Fibroblast of lung (primary cell): ENCODE data around the gene MPPE1. TPM values are rescaled to one million over a fixed set of nuclear protein-coding genes. Genes with fewer than 3 reads are reported as not detected.

Experiments
- DNase-seq, 2 donors: peaks; one replicate each; pipeline versions ENCODE4 v3.0.0 to v3.0.0-alpha.2; 2010; ENCODE audit warnings: low read depth in 2 of 2
- H2AFZ ChIP-seq: 2 replicates; pipeline ENCODE4 v1.5.1; 2012; ENCODE audit warnings: low read length, control low read depth, inconsistent platforms
- H3K27ac ChIP-seq: 2 replicates; pipeline ENCODE4 v1.5.1; 2011; ENCODE audit warnings: low read length, control low read depth; ENCODE audit not compliant: insufficient read depth
- H3K27me3 ChIP-seq: 2 replicates; pipeline ENCODE4 v1.5.1; 2011; ENCODE audit warnings: mild to moderate bottlenecking, low read length; ENCODE audit not compliant: control insufficient read depth, insufficient read depth
- H3K36me3 ChIP-seq: 2 replicates; pipeline ENCODE4 v1.5.1; 2011; ENCODE audit warnings: low read length; ENCODE audit not compliant: control insufficient read depth, insufficient read depth
- H3K4me1 ChIP-seq: 2 replicates; pipeline ENCODE4 v1.5.1; 2011; ENCODE audit warnings: low read length; ENCODE audit not compliant: control insufficient read depth, insufficient read depth; ENCODE audit errors: extremely low read depth
- H3K4me2 ChIP-seq: 2 replicates; pipeline ENCODE4 v1.5.1; 2011; ENCODE audit warnings: low read length, control low read depth; ENCODE audit not compliant: insufficient read depth; ENCODE audit errors: extremely low read depth
- H3K4me3 ChIP-seq, 4 experiments: fragments of 200-600 bp in 1 of 4; sonication (generic) in 1 of 4; replicated peaks in 1 of 4; 2 replicates each; pipeline ENCODE4 v1.5.1; 2011 to 2016; ENCODE audit warnings: low read length in 4 of 4, low read depth in 3 of 4, mild to moderate bottlenecking in 3 of 4, control low read depth in 2 of 4, inconsistent platforms in 1 of 4, mixed read lengths in 1 of 4; ENCODE audit not compliant: insufficient read depth in 1 of 4; ENCODE audit errors: control extremely low read depth in 1 of 4
- H3K79me2 ChIP-seq: 2 replicates; pipeline ENCODE4 v1.5.1; 2012; ENCODE audit warnings: mild to moderate bottlenecking, low read length, inconsistent platforms; ENCODE audit not compliant: control insufficient read depth, insufficient read depth
- H3K9ac ChIP-seq: 2 replicates; pipeline ENCODE4 v1.5.1; 2011; ENCODE audit warnings: mild to moderate bottlenecking, low read length, control low read depth; ENCODE audit not compliant: insufficient read depth
- H3K9me3 ChIP-seq: 2 replicates; pipeline ENCODE4 v1.5.1; 2012; ENCODE audit warnings: low read depth, low read length; ENCODE audit not compliant: control insufficient read depth, insufficient read depth
- H4K20me1 ChIP-seq: 2 replicates; pipeline ENCODE4 v1.5.1; 2011; ENCODE audit warnings: low read length; ENCODE audit not compliant: control insufficient read depth, insufficient read depth; ENCODE audit errors: extremely low read depth
- CTCF ChIP-seq, 2 donors: IDR thresholded peaks in 1 of 2; conservative IDR thresholded peaks in 1 of 2; 1 replicate in 1 of 2; 2 replicates in 1 of 2; pipeline ENCODE4 v1.5.1; 2011 to 2012; ENCODE audit warnings: low read length in 2 of 2, control low read depth in 1 of 2, inconsistent platforms in 1 of 2, low read depth in 1 of 2, mild to moderate bottlenecking in 1 of 2
- EZH2 ChIP-seq: IDR thresholded peaks from 2 replicates; pipeline ENCODE4 v1.5.1; 2012; ENCODE audit warnings: low read length, control low read depth, mild to moderate bottlenecking; ENCODE audit errors: missing control alignments
- polyA plus RNA-seq, 2 donors: library from polyadenylated mRNA; depleted of rRNA in 1 of 2; stranded (reverse) in 1 of 2; unstranded in 1 of 2; fragments of >200 nt; gene quantifications; 2 replicates each; pipeline ENCODE4 v1.2.1, GENCODE V29; 2011 to 2012; ENCODE audit warnings: missing spikeins in 1 of 2
- total RNA-seq: library from RNA; depleted of rRNA; stranded (reverse); fragments of >200 nt; gene quantifications from 2 replicates; pipeline ENCODE4 v1.2.1, GENCODE V29; 2014

The MPPE1 gene
- total and polyA plus RNA-seq, 2 donors (not counting 1 experiment from before 2014, with no cell fraction given), result 23.3 to 29.7 TPM

GRCh38 chr18:11909591-11910026, 1.5 kb upstream of the MPPE1 start:
- peak overlapping the region in 2 of 4 experiments; percentile 59 to 89 for H3K4me3 ChIP-seq
- no peak overlapping the region for H2AFZ ChIP-seq
- H3K9ac ChIP-seq, result no peak overlapping the region
- no peaks in the 10 kb centered on the region for H3K27me3 ChIP-seq
- no peaks in the 10 kb centered on the region for H3K36me3 ChIP-seq
- H3K9me3 ChIP-seq, result no peaks in the 10 kb centered on the region
- H3K27ac ChIP-seq, result peak overlapping the region; percentile 1
- no peaks in the 10 kb centered on the region for H4K20me1 ChIP-seq
- DNase-seq, result peak; percentile 26 to 36
- peak overlapping the region; percentile 84 for H3K4me2 ChIP-seq
- H3K79me2 ChIP-seq, result peaks cover 4% of the 10 kb centered on the region
- TF ChIP-seq CTCF (conservative IDR thresholded peaks at IDR 0.05 in 1 of 2, IDR thresholded peaks at IDR 0.05 in 1 of 2; ENCODE audit: low read depth in 1 of 2, low read length in 2 of 2) (no peak), EZH2 (no peak)
- peaks cover 5% of the 10 kb centered on the region for H3K4me1 ChIP-seq

- Histone ChIP-seq H3K27ac (peak overlapping the region; percentile 96), H3K36me3 (no peaks in the 10 kb centered on the region), H3K4me1 (peaks cover 5% of the 10 kb centered on the region), H3K79me2 (peaks cover 4% of the 10 kb centered on the region), H3K4me2 (peak overlapping the region; percentile 84), H3K9me3 (no peaks in the 10 kb centered on the region), H3K27me3 (no peaks in the 10 kb centered on the region), H2AFZ (no peak overlapping the region), H3K4me3 (peak overlapping the region; percentile 59 to 89 (median 72)), H3K9ac (peak overlapping the region; percentile 98), H4K20me1 (no peaks in the 10 kb centered on the region)
- TF ChIP-seq CTCF (conservative IDR thresholded peaks at IDR 0.05 in 1 of 2, IDR thresholded peaks at IDR 0.05 in 1 of 2; ENCODE audit: low read depth in 1 of 2, low read length in 2 of 2) (no peak), EZH2 (no peak)
- peak in 1 of 2 donors; percentile 29 for DNase-seq
Measured at GRCh38 chr18:11909061-11909455, 941 bp upstream of the MPPE1 start.

GRCh38 chr18:11906926-11907874, 917 bp downstream of the MPPE1 start:
- H3K4me2 ChIP-seq, result peak overlapping the region; percentile 84
- H3K4me1 ChIP-seq, result peaks cover 5% of the 10 kb centered on the region
- H2AFZ ChIP-seq, result no peak overlapping the region
- peaks cover 4% of the 10 kb centered on the region for H3K79me2 ChIP-seq
- peak overlapping the region; percentile 96 for H3K27ac ChIP-seq
- H3K9me3 ChIP-seq, result no peaks in the 10 kb centered on the region
- H3K9ac ChIP-seq, result peak overlapping the region; percentile 98
- H3K36me3 ChIP-seq, result no peaks in the 10 kb centered on the region
- peak overlapping the region; percentile 66 to 98 (median 83) for H3K4me3 ChIP-seq
- H4K20me1 ChIP-seq, result no peaks in the 10 kb centered on the region
- H3K27me3 ChIP-seq, result no peaks in the 10 kb centered on the region
- no peak for TF ChIP-seq EZH2
- TF ChIP-seq CTCF (conservative IDR thresholded peaks at IDR 0.05 in 1 of 2, IDR thresholded peaks at IDR 0.05 in 1 of 2; ENCODE audit: low read depth in 1 of 2, low read length in 2 of 2), result no peak
- no peak for DNase-seq
